ENCODE results near the gene GADD45GIP1. TPM values are rescaled to one million over a fixed set of nuclear protein-coding genes. Genes with fewer than 3 reads are reported as not detected.

The GADD45GIP1 gene
- total and polyA plus RNA-seq, 10 of the 15 experiments (the other 5 are each of a cell fraction or from before 2014, with no cell fraction given): 5.1 to 136 (median 30.1) TPM

DNA sequence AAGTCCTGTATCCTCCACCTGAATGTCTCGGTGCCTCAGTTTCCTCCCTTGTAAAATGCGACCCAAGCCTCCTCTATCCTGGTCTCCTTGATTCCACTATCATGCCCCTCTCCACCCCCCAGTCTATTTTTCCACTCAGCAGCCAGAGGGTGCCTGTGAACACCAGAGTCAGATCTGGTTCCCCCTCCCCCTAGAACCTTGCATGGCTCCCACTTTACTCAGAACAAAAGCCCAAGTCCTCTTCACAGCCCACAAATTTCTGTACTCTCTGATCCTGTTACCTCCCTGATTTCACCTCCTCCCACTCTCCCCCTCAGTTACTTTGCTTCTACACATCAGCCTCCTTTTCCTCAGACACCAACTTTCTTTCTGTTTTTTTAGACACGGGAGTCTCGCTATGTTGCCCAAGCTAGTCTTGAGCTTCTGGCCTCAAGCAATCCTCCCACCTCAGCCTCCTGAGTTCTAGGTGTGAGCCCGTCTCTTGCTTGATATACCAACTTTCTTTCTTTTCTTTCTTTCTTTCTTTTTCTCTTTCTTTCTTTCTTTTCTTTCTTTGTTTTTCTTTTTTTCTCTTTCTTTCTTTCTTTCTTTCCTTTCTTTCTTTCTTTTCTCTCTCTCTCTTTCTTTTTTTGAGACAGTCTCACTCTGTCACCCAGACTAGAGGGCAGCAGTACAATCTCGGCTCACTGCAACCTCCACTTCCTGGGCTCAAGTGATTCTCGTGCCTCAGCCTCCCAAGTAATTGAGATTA lies 13.2 kb upstream of the GADD45GIP1 start:
- no TSS peak for BruUV-seq (replicated peaks)
- Histone ChIP-seq H3K36me3 (ENCODE audit: control insufficient read depth in 2 of 2, insufficient read depth in 2 of 2, low read length in 1 of 2) (no peaks in the 10 kb centered on the region), H3K27me3 (replicated peaks in 1 of 2; ENCODE audit: control insufficient read depth in 2 of 2, insufficient read depth in 2 of 2, low read length in 1 of 2) (no peaks in the 10 kb centered on the region), H3K4me2 (ENCODE audit: control insufficient read depth, insufficient read depth) (no peak overlapping the region), H3K27ac (ENCODE audit: control insufficient read depth, insufficient read depth) (no peak overlapping the region), H3K79me2 (ENCODE audit: control insufficient read depth, insufficient read depth, low read length) (no peaks in the 10 kb centered on the region), H3K9me3 (replicated peaks; ENCODE audit: control insufficient read depth, insufficient read depth, low read length) (no peaks in the 10 kb centered on the region), H3K4me3 (no peak overlapping the region), H3K4me1 (ENCODE audit: control insufficient read depth, insufficient read depth, low read length) (no peaks in the 10 kb centered on the region), H2AFZ (ENCODE audit: control insufficient read depth, low read depth, low read length) (no peak overlapping the region), H3K9ac (ENCODE audit: control insufficient read depth, insufficient read depth, low read length) (no peak overlapping the region), H4K20me1 (ENCODE audit: control insufficient read depth, insufficient read depth) (no peaks in the 10 kb centered on the region)
- ChIA-PET POLR2A (no interaction called here), RAD21 (ENCODE audit: unreplicated experiment) (interaction anchor here (1.0 kb wide), 1 partner anchor 92 kb away, joined by 3 read pairs; no protein-coding TSS in a partner anchor), SMC1A (ENCODE audit: uncharacterized antibody, unreplicated experiment) (no interaction called here), CTCF (interaction anchor here (2.5 kb wide), 1 partner anchor 91 kb away, joined by 7 read pairs; no protein-coding TSS in a partner anchor)
- DNase-seq (ENCODE audit: low read depth, low spot score): no peak
- FAIRE-seq: no peak
- intact Hi-C loops (cut with micrococcal nuclease; ENCODE audit: unreplicated experiment): no loop called here
- no peak for ATAC-seq
- in situ Hi-C loops (cut with MboI): loop anchor here (10.0 kb wide), 1 partner anchor 295 kb away; no protein-coding TSS in a partner anchor
- TF ChIP-seq MTA3 (IDR thresholded peaks at IDR 0.05; ENCODE audit: borderline replicate concordance, low read length) (no peak), STAT3 (IDR thresholded peaks at IDR 0.05; ENCODE audit: low read depth, low read length) (no peak), ATF2 (IDR thresholded peaks at IDR 0.05; ENCODE audit: low read length) (no peak), ATF7 (IDR thresholded peaks at IDR 0.05; ENCODE audit: low read depth) (no peak), ZSCAN29 (IDR thresholded peaks at IDR 0.05) (no peak), ASH2L (IDR thresholded peaks at IDR 0.05; ENCODE audit: borderline replicate concordance, low read depth) (no peak), GABPA (IDR thresholded peaks at IDR 0.05; ENCODE audit: low read depth) (no peak), RB1 (IDR thresholded peaks at IDR 0.05; ENCODE audit: borderline replicate concordance) (no peak), ZZZ3 (IDR thresholded peaks at IDR 0.05; ENCODE audit: control insufficient read depth, insufficient read length, low read depth) (no peak)
- TF ChIP-seq, protein P1, sequence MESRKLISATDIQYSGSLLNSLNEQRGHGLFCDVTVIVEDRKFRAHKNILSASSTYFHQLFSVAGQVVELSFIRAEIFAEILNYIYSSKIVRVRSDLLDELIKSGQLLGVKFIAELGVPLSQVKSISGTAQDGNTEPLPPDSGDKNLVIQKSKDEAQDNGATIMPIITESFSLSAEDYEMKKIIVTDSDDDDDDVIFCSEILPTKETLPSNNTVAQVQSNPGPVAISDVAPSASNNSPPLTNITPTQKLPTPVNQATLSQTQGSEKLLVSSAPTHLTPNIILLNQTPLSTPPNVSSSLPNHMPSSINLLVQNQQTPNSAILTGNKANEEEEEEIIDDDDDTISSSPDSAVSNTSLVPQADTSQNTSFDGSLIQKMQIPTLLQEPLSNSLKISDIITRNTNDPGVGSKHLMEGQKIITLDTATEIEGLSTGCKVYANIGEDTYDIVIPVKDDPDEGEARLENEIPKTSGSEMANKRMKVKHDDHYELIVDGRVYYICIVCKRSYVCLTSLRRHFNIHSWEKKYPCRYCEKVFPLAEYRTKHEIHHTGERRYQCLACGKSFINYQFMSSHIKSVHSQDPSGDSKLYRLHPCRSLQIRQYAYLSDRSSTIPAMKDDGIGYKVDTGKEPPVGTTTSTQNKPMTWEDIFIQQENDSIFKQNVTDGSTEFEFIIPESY (IDR thresholded peaks at IDR 0.05): no peak
- TF ChIP-seq, protein P2, sequence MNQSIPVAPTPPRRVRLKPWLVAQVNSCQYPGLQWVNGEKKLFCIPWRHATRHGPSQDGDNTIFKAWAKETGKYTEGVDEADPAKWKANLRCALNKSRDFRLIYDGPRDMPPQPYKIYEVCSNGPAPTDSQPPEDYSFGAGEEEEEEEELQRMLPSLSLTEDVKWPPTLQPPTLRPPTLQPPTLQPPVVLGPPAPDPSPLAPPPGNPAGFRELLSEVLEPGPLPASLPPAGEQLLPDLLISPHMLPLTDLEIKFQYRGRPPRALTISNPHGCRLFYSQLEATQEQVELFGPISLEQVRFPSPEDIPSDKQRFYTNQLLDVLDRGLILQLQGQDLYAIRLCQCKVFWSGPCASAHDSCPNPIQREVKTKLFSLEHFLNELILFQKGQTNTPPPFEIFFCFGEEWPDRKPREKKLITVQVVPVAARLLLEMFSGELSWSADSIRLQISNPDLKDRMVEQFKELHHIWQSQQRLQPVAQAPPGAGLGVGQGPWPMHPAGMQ (IDR thresholded peaks at IDR 0.05; ENCODE audit: borderline replicate concordance): no peak
- WGBS (ENCODE audit: insufficient coverage, insufficient replicate concordance, low lambda C conversion rate, missing lambda C conversion rate): 41% methylated on average over 5 of the region's 7 CpGs
